Panc1 (cell line): ENCODE measurements around the gene TNPO3. TPM values are rescaled to one million over a fixed set of nuclear protein-coding genes. Genes with fewer than 3 reads are reported as not detected.

Source experiments
- ATAC-seq: fragments of 200-7000 bp; cut with Tn5 transposase; 2 replicates; pipeline ENCODE4 v1.9.1; 2020; ENCODE audit warnings: mild to moderate bottlenecking, moderate library complexity
- BruUV-seq: library from RNA; stranded (reverse); fragments of 400-500 nt; replicated peaks from 2 replicates; lab custom pipeline; 2021; lab: Mats Ljungman, UMichigan
- CTCF ChIA-PET: fragments of 300-600 bp; sonication (Branson Sonifier 250); formaldehyde crosslinking; loops from one replicate; lab custom pipeline; 2022; ENCODE audit warnings: antibody characterized with exemption; lab: Charles Lee
- POLR2A ChIA-PET: fragments of 300-600 bp; sonication (Branson Sonifier 250); formaldehyde crosslinking; loops from one replicate; lab custom pipeline; 2022; ENCODE audit warnings: antibody characterized with exemption; lab: Charles Lee
- DNase-seq: peaks from one replicate; pipeline ENCODE4 v3.0.0-alpha.2; 2010; ENCODE audit warnings: low read depth, low spot score
- H3K27ac ChIP-seq: 2 replicates; pipeline ENCODE4 v1.5.1; 2011; ENCODE audit warnings: mild to moderate bottlenecking, low read length, inconsistent platforms
- H3K27me3 ChIP-seq: fragments of 200-500 bp; sonication (Bioruptor generic); 2 replicates; pipeline ENCODE4 v1.6.0; 2014; ENCODE audit warnings: low read length, inconsistent platforms; ENCODE audit not compliant: control insufficient read depth, insufficient read depth
- H3K36me3 ChIP-seq: fragments of 200-500 bp; sonication (Bioruptor generic); 2 replicates; pipeline ENCODE4 v1.5.1; 2014; ENCODE audit warnings: inconsistent platforms, mild to moderate bottlenecking, low read length, moderate library complexity; ENCODE audit not compliant: control insufficient read depth, insufficient read depth
- H3K4me1 ChIP-seq: 2 replicates; pipeline ENCODE4 v1.5.1; 2011; ENCODE audit warnings: inconsistent platforms, mild to moderate bottlenecking, low read length, moderate library complexity; ENCODE audit not compliant: control insufficient read depth, insufficient read depth
- H3K4me3 ChIP-seq, 2 experiments: 2 replicates each; pipeline ENCODE4 v1.5.1; 2011 to 2012; ENCODE audit warnings: low read depth in 2 of 2, low read length in 2 of 2, mild to moderate bottlenecking in 2 of 2, inconsistent platforms in 1 of 2, moderate library complexity in 1 of 2
- H3K9me3 ChIP-seq: fragments of 200-500 bp; sonication (Bioruptor generic); 2 replicates; pipeline ENCODE4 v1.5.1; 2014; ENCODE audit warnings: low read depth, mild to moderate bottlenecking, inconsistent platforms, low read length, moderate library complexity; ENCODE audit not compliant: control insufficient read depth, insufficient read depth
- POLR2AphosphoS5 ChIP-seq: IDR thresholded peaks from 2 replicates; pipeline ENCODE4 v1.6.1; 2012; ENCODE audit warnings: mild to moderate bottlenecking, low read depth, low read length, moderate library complexity
- SIN3A ChIP-seq: IDR thresholded peaks from 2 replicates; pipeline ENCODE4 v1.6.1; 2012; ENCODE audit warnings: low read depth, mild to moderate bottlenecking, low read length, moderate library complexity, borderline replicate concordance; ENCODE audit not compliant: insufficient read depth
- TCF7L2 ChIP-seq: IDR thresholded peaks from 2 replicates; pipeline ENCODE4 v1.6.1; 2011; ENCODE audit warnings: mild to moderate bottlenecking, low read depth, low read length, inconsistent platforms
- in situ Hi-C: cut with HindIII; loops from 2 replicates; pipeline ENCODE4 v1.10.0; 2016; ENCODE audit warnings: low sequenced_read_pairs, low pct_unique_long_range_greater_than_20kb
- intact Hi-C: fragments of 100-400 bp; cut with micrococcal nuclease; formaldehyde crosslinking; loops from one replicate; pipeline ENCODE4 v1.10.0; 2022; ENCODE audit not compliant: unreplicated experiment
- total RNA-seq: library from RNA; stranded (reverse); gene quantifications from one replicate; pipeline ENCODE4 v1.2.1, GENCODE V29; 2021; ENCODE audit not compliant: unreplicated experiment
- TF ChIP-seq, protein P1 (sequence below), 2 experiments: IDR thresholded peaks; 2 replicates each; pipeline ENCODE4 v1.6.1; 2011 to 2012; ENCODE audit warnings: low read depth in 2 of 2, control low read depth in 1 of 2, low read length in 1 of 2, mild to moderate bottlenecking in 1 of 2, moderate library complexity in 1 of 2; ENCODE audit not compliant: insufficient read depth in 1 of 2
- TF ChIP-seq, protein P2 (sequence below): fragments of 450-650 bp; IDR thresholded peaks from 2 replicates; pipeline ENCODE4 v1.5.1; 2017; ENCODE audit warnings: mild to moderate bottlenecking

TNPO3 gene
- total RNA-seq, 1 experiment from 2014 or later: 71.8 TPM

DNA sequence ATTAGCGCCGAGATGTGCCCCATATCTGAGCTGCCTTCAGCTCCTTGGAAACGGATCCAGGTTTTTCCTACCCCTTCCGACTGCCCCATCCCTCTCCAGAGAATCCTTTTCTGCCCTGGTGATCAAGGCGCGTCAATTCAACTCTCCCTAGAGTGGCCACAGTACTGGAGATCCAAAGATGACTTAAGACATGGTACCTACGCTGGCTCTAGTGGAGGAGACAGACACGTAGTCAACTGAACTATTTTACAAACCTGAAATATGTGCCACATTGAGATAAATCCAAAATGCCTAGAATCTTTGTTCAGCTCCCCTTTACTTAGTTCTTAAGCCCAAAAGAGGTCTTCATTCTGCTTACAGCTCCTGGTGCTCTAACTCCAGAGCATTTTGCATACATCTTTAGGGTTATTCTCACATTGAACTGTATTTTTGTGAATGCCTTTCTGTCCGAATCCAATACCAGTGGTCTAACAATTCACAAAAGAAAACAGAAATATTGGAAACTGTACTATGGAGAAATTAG lies 444 bp upstream of the TNPO3 start:
- Histone ChIP-seq H3K27me3 (no peaks in the 10 kb centered on the region; the same call in 1 of the 2 replicates), H3K27ac (peak overlapping the region; percentile 99), H3K36me3 (peaks cover 7% of the 10 kb centered on the region), H3K9me3 (no peaks in the 10 kb centered on the region), H3K4me3 (peak overlapping the region; percentile 96 to 100), H3K4me1 (peaks cover 22% of the 10 kb centered on the region)
- ChIA-PET POLR2A (interaction anchor here (1.0 kb wide), 1 partner anchor 13 kb away, joined by 3 read pairs; no protein-coding TSS in a partner anchor), CTCF (no interaction called here)
- TF ChIP-seq, protein P1, sequence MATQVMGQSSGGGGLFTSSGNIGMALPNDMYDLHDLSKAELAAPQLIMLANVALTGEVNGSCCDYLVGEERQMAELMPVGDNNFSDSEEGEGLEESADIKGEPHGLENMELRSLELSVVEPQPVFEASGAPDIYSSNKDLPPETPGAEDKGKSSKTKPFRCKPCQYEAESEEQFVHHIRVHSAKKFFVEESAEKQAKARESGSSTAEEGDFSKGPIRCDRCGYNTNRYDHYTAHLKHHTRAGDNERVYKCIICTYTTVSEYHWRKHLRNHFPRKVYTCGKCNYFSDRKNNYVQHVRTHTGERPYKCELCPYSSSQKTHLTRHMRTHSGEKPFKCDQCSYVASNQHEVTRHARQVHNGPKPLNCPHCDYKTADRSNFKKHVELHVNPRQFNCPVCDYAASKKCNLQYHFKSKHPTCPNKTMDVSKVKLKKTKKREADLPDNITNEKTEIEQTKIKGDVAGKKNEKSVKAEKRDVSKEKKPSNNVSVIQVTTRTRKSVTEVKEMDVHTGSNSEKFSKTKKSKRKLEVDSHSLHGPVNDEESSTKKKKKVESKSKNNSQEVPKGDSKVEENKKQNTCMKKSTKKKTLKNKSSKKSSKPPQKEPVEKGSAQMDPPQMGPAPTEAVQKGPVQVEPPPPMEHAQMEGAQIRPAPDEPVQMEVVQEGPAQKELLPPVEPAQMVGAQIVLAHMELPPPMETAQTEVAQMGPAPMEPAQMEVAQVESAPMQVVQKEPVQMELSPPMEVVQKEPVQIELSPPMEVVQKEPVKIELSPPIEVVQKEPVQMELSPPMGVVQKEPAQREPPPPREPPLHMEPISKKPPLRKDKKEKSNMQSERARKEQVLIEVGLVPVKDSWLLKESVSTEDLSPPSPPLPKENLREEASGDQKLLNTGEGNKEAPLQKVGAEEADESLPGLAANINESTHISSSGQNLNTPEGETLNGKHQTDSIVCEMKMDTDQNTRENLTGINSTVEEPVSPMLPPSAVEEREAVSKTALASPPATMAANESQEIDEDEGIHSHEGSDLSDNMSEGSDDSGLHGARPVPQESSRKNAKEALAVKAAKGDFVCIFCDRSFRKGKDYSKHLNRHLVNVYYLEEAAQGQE (IDR thresholded peaks at IDR 0.05; ENCODE audit: insufficient read depth in 1 of 2, low read depth in 2 of 2, low read length in 1 of 2): no peak
- 0 out of 2 replicates have a peak, but pooled peaks have one; percentile 10 for TF ChIP-seq SIN3A
- ATAC-seq (peak; percentile 50), DNase-seq (no peak)
- in situ Hi-C loops (no loop called here), intact Hi-C loops (no loop called here)
- BruUV-seq: no TSS peak

DNA sequence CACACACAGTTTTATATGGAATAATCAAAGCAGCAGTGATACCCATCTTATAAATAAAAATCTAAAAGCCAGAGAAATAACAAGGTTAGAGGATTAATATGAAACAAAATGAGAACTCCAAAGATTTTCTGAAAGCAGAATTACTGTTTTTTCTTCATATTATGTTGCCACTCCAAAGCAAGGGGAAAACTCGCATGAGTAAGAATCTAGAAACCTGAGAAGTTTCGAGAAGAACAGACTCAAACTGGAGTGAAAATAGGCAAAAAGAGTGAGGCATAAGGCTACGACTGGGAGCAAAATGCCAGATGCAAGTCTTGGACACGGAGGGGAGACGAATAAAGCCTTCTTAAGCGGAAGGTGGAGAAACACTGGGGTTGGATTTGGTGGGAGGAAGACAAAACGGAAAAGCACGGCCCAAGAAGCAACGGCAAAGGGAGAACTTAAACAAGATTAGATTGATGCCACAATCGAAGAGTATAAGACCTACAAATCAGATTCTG lies 923 bp downstream of the TNPO3 start:
- intact Hi-C loops: no loop called here
- no TSS peak for BruUV-seq
- CTCF ChIA-PET: interaction anchor here (0.6 kb wide), 1 partner anchor 9 kb away, joined by 7 read pairs; no protein-coding TSS in a partner anchor
- POLR2A ChIA-PET: interaction anchor here (0.6 kb wide), 1 partner anchor 26 kb away, joined by 3 read pairs; no protein-coding TSS in a partner anchor
- TF ChIP-seq, protein P1 (IDR thresholded peaks at IDR 0.05; ENCODE audit: insufficient read depth in 1 of 2, low read depth in 2 of 2, low read length in 1 of 2): no peak
- TF ChIP-seq SIN3A (no peak), POLR2AphosphoS5 (no peak), TCF7L2 (no peak)
- TF ChIP-seq, protein P2, sequence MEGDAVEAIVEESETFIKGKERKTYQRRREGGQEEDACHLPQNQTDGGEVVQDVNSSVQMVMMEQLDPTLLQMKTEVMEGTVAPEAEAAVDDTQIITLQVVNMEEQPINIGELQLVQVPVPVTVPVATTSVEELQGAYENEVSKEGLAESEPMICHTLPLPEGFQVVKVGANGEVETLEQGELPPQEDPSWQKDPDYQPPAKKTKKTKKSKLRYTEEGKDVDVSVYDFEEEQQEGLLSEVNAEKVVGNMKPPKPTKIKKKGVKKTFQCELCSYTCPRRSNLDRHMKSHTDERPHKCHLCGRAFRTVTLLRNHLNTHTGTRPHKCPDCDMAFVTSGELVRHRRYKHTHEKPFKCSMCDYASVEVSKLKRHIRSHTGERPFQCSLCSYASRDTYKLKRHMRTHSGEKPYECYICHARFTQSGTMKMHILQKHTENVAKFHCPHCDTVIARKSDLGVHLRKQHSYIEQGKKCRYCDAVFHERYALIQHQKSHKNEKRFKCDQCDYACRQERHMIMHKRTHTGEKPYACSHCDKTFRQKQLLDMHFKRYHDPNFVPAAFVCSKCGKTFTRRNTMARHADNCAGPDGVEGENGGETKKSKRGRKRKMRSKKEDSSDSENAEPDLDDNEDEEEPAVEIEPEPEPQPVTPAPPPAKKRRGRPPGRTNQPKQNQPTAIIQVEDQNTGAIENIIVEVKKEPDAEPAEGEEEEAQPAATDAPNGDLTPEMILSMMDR: no peak
- Histone ChIP-seq H3K4me3 (peak overlapping the region; percentile 96 to 100), H3K9me3 (no peaks in the 10 kb centered on the region), H3K36me3 (peaks cover 7% of the 10 kb centered on the region), H3K27ac (peak overlapping the region; percentile 99), H3K27me3 (no peaks in the 10 kb centered on the region; the same call in 1 of the 2 replicates), H3K4me1 (peaks cover 22% of the 10 kb centered on the region)
- in situ Hi-C loops: no loop called here
- DNase-seq (peak; percentile 35), ATAC-seq (peak; percentile 2; the same call in 1 of the 2 replicates)
